DMS 273 treated with DMSO at 0.1 percent for 48 hours (cell line): Measurements from ENCODE around the gene CACNA2D4.

Source experiments
- DNase-seq: peaks from one replicate; lab custom pipeline; 2025; lab: John Stamatoyannopoulos, UW

The CACNA2D4 gene

GRCh38 chr12:1933342-1934051, 15.0 kb upstream of the CACNA2D4 start:
- no peak for DNase-seq

DNA sequence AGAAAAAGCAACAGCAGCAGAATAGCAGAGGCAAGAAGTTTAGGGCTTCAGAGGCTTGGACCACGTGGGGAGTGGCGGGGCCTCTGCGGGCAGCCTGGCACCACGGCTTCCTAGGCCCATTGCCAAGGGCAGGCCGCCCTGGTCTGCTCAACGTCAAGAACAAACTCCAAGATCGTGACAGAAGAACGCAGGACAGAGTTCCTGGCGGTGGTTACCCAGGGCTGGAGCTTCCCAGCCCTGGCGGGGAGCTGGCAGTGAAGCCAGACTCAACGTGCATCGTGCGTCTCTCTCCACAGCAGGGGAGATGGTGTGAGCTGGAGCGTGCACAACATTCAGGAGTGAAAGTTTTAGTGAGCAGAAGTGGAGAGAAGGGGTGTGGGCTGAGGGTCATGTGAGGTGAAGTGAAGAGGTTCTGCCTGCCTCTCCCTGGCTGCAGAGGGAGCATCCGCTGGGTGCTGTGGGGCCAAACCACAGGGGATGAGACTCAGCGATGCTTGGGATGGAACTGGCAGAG, 13.9 kb upstream of the CACNA2D4 start:
- peak; percentile 26 for DNase-seq

DNA sequence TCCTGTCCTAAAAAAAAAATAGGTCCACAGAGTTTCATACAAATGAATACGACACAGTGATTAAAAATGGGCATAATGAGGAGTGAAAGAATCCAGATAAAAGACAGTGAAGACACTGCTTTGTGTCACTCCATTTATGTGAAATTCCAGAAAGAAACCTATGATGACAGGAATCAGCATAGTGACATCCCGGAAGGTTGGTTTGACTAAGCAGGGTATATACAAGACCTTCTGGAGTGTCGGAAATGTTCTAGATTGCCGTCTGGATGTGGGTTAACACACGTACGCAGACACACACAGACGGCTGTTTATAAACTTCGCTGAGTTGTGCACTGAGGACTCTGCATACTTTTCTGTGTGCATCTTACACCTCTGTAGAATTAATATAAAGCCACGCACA, 13.2 kb upstream of the CACNA2D4 start:
- DNase-seq, result no peak

DNA sequence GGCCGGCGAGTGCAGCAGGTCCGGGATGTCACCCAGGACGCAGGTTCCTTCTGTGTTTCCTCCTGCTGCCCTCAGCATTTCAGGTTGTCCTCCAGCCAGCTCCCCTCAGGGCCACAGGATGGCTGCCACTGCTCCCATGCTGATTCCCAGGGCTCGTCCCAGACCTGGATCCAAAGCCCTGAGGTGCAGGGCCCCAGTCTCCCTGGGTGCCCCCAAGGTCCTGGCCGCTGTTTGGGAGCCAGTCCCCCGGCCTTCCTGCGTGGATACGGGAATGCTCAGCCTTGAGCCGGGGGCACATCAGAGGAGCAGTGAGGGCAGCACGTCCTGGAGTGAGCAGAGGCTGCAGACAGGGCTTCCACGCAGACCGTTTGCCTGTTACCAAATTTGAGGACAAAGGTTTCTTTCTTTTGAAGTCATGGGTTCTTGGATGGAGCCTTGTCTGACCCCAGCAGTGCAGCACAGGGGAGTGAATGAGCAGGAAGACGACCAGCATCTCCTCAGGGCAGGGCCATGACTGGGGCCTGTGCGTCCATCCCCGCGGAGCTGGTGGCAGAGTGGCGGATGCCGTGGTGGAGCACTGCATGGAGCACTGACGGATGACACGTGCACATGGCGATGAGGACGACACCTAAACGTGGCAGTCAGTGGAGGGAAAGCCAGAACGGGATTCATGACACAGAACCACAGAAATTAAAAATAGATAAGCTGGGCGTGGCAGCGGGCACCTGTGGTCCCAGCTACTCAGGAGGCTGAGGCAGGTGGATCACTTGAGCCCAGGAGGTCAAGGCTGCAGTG, 12.5 kb upstream of the CACNA2D4 start:
- no peak for DNase-seq

GRCh38 chr12:1929985-1930802, 11.7 kb upstream of the CACNA2D4 start:
- DNase-seq, result no peak

- DNase-seq, result no peak
These were observed 11.0 kb upstream of the CACNA2D4 start for GRCh38 chr12:1929241-1929984.

DNA sequence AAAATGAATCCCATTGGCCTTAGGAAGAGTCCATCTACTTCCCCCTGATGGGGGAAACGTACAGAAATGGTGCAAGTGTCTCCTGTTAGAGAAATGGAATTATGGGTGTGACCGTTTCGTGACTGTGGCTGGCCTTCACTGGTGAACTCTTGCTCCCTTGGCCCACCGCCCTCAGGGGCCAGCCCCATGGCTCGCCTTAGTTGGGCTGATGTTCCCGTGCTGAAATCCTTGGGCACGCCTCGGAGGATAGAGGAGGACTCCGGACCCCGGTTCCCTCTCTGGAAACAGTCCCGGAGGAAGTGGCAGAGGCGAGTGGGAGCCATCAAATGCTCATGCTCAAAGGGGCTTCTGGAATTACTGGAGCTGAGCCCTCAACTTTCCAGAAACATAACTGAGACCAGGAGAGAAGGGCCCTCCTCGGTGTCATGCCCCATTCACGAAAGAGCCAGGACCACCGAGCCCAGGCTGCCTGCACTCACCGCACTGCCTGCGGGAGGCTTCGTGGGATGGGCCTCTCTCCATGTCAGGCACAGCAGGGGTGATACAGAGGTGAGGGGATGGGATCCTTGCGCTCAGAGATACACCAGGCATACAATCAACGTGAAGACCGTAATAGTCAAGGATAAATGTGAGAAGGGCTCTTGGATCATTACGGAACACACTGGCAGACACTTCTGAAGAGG, 10.1 kb upstream of the CACNA2D4 start:
- no peak for DNase-seq

GRCh38 chr12:1927751-1928351, 9.4 kb upstream of the CACNA2D4 start:
- no peak for DNase-seq

DNA sequence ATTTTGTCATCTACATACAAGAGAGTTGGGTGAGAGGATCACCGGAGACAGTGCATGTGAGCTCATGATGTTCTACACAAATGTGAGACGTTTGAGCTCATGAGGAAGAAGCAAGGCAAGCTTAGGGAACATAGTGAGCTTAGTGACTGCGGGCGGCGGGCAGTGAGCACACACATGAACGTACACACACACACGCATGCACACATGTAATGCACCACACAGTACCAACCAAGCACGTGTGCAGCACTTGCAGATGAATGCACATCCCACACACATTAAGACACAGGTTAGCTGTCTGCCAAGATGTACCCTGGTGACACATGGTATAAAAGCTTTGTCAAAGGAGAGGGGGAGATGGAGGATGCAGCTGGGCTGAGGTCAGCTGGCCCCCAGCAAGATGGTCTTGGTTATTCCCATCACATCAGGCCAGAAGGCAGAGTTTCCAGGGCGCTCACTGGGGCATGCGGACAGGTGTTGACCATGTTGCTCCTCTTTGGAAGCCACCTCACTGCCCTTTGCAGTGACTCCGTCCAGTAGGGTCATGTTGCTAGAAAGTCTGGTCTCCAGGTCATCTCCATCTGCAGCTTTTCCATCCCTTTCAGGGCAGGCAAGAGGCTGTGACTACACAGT, 8.7 kb upstream of the CACNA2D4 start:
- no peak for DNase-seq

DNA sequence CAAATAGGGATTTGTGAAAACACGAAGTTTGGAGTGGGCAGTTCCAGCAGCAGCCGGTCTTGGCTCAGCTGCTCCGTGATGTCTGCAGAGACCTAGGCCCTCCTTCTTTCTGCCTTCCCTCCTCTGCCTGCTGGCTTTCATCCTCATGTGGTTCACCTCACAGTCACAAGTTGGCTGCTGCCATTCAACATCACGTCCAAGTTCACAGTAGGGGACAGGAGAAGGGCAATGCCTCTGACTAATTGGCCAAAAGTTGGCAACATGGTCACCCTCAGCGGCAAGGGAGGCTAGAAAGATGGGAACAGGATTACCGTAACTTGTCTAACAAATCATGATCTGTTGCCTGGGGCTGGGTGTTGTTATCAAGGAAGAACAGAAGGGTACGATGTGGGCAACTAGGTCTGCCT, 7.8 kb upstream of the CACNA2D4 start:
- no peak for DNase-seq

DNA sequence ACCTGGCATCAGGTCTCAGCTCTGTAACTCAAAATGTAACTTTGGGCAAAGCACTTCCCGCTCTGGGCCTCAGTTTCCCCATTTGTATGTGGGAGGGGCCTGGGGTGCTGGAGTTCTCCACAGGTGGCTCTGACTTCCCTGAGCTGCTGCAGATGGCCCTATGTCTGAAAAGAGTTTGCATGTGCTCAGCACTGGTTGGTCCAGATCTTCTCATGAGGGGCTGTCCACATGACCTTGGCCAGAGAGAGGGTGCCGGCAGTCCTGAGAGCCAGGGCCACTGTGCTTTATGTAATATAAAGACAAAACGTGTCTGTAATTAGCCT, 7.2 kb upstream of the CACNA2D4 start:
- no peak for DNase-seq

GRCh38 chr12:1924996-1925683, 6.7 kb upstream of the CACNA2D4 start:
- no peak for DNase-seq

DNA sequence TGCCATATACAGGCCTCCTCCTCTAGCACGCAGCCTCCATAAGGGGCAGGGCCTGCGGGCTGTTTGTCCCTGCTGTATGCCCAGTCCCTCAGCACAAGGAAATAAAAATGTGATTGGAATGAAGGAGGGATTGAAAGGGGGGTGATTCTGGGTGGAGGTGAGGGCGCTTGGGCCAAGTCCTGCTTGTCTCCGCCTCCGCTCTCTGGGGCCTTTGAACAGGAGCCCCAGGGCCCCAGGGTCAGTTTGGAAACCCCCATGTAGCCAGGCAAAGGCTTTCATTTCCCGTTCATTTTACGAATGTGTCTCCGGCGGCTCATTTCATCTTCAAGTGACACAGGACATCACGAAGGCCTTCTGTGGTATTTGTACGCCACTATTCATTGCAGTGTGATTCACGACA, 4.5 kb upstream of the CACNA2D4 start:
- DNase-seq, result no peak

DNA sequence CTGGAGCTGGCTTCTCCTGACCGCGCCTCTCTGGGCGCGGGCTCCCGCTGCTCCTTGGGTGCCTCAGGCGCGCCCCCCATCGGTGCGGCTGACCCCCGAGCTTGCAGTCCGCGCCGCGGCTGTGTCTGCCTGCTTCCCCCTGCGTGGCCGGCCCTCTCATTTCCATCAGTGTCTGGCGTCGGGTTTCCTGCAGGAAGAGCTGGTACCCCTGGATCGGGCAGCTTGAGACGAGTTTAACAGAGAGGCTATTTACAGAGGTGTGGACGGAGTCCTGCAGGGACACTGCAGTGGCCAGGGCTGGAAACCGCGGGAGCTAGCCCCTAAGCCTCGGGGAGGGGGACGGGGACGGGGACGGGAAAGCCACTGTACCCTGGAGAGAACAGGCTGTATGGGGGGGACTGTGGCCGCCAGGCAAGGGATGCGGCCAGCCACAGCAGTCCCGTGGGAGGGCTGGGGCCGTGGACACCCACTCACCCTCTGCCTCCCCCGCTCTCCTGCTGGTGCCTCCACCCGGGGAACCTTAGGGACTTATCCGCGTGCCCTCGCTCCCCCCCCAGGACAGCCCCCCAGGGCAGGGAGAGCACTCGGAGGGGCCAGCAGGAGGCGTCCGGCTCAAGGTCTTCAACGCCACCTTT, 3.7 kb upstream of the CACNA2D4 start:
- no peak for DNase-seq

DNA sequence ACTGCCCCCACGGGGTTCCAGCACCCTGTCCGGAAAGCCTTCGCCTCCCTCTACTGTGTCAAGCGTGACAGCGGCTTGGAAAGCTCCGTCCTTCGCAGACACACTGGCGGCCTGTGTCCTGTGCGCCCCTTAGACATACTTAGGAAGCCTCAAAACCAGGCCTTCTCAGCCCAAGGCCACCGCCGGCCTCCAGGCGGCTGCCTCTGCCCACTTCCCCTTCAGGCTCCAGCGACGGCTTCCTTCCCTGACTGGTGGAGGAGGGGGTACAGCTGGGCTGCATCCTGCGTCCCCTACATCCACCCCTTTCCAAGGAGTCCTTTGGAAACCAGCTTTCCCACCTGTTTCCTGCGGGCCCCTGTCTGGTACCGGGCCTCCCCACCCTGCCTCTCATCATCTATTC, 2.5 kb upstream of the CACNA2D4 start:
- no peak for DNase-seq

DNA sequence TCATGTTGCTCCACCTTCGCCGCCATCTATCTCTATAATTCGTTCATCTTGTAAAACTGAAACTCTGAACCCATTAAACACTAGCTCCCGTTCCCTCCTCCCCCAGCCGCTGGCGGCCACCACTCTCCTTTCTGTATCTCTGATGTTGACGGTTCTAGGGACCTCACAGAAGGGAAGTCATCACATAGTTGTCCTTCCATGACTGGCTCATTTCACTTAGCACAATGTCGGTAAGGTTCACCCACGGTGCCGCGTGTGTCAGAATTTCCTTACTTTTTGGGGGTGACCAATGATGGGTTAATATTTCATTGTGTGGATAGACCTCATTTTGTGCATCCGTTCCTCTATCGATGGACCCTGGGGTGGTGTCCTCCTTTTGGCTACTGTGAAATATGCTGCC, 2.0 kb upstream of the CACNA2D4 start:
- DNase-seq, result no peak

GRCh38 chr12:1919763-1920162, 1.3 kb upstream of the CACNA2D4 start:
- no peak for DNase-seq

DNA sequence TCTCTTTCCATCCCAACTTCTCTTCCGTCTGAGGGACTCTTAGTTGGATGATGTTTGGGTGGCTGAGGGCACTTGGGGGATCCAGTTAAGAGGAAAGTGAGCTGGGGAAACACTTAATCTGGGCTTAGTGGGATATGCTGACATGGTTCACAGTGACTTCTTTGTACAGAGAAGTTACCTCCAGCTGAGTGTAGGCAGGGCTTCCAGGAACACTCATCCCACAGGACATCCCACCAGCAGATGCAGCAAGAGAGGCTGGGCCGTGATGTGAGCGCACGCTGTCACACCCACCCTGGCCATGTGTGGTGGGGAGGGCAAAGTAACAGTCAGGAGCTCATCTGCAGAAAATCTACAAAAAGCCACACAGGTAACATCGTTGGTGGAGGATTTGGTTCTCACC, 832 bp upstream of the CACNA2D4 start:
- no peak for DNase-seq

DNA sequence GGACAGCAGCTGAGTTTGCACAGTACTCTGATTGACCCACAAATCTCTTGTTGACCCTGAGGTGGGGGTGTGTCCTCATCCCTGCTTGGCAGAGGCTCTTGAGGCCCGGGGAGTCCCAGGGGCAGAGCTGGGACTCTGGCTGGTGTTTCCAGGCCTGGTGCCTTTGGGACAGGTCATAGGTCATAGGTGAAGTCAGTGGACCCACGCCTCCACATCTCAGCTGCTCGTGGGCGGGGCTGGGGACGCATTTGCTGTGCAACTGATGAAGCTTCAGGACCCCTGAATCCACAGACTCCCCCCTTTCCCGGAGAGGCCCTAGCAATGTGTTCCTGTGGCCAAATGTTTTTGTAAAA, 408 bp upstream of the CACNA2D4 start:
- DNase-seq, result no peak
